GM23248 (cell line): ENCODE results near the gene IL1RAPL1.

Source experiments
- EZH2 ChIP-seq: fragments of 200-600 bp; sonication (generic); IDR thresholded peaks from 2 replicates; pipeline ENCODE4 v1.6.1; 2018; ENCODE audit warnings: antibody characterized with exemption, mild to moderate bottlenecking; ENCODE audit not compliant: insufficient read depth, poor library complexity, severe bottlenecking
- EZH2phosphoT487 ChIP-seq: fragments of 200-600 bp; sonication (generic); IDR thresholded peaks from 2 replicates; pipeline ENCODE4 v1.6.1; 2018; ENCODE audit warnings: antibody characterized with exemption, moderate library complexity, mild to moderate bottlenecking, low read depth; ENCODE audit not compliant: insufficient read depth

DNA sequence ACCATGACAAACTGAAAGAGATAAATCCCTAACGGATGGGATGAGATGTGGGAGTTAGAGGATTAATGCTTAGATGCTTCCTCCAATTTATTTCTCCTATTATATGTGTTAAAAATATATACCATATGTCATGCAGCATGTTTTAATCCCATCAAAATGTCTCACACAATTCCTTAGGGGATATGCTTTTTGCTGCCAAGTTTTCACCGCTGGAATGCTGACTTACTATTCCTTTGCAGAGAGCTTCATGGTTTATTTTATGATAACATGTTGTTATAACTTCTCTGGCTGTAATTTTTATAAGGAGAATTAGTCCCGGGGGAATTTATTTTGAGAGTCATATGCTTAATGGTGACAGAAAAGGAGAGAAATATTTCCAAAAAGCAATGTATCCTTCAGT lies 670.3 kb downstream of the IL1RAPL1 start:
- TF ChIP-seq EZH2 (no peak), EZH2phosphoT487 (no peak)
